Prostate gland (tissue), 2 donors: Measurements from ENCODE around the gene ACER2.

ENCODE experiments used
- POLR2A ChIP-seq: fragments of 450-650 bp; IDR thresholded peaks from one replicate; pipeline ENCODE4 v1.6.1; 2016; ENCODE audit warnings: antibody characterized with exemption, mild to moderate bottlenecking
- TF ChIP-seq, protein P1 (sequence below), 4 experiments: fragments of 200-600 bp in 2 of 4; fragments of 450-650 bp in 2 of 4; sonication (generic) in 2 of 4; IDR thresholded peaks; 1 replicate in 3 of 4; 2 replicates in 1 of 4; pipeline ENCODE4 v1.5.1; 2016 to 2019; ENCODE audit warnings: antibody characterized with exemption in 4 of 4, mild to moderate bottlenecking in 2 of 4, moderate library complexity in 2 of 4

DNA sequence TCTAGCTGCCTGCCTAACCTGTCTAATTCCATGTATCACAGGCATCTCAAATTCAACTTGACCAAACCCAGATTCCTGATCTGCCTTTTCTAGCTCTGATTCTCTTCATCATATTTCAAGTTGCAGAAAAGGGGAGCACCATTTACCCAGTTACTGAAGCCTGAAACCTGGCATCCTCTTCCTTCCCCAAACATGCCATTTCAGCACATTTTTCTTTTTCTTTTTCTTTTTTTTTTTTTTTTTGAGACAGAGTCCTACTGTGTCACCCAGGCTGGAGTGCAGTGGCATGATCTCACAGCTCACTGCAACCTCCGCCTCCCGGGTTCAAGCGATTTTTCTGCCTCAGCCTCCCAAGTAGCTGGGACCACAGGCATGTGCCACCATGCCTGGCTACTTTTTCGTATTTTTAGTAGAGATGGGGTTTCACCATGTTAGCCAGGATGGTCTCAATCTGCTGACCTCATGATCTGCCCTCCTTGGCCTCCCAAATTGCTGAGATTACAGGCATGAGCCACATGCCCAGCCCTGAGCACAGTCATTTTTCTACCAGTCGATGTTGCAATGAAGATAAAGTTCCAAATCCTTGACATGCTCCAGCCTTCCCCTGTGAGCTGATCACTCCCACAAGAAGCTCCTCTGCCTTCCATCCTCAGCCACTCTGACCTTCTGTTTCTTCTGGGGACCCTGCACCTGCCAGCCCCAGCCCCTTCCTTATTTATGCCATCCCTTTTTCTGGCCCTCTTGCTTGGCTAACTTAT, 32.2 kb downstream of the ACER2 start:
- no peak for TF ChIP-seq POLR2A
- TF ChIP-seq, protein P1, sequence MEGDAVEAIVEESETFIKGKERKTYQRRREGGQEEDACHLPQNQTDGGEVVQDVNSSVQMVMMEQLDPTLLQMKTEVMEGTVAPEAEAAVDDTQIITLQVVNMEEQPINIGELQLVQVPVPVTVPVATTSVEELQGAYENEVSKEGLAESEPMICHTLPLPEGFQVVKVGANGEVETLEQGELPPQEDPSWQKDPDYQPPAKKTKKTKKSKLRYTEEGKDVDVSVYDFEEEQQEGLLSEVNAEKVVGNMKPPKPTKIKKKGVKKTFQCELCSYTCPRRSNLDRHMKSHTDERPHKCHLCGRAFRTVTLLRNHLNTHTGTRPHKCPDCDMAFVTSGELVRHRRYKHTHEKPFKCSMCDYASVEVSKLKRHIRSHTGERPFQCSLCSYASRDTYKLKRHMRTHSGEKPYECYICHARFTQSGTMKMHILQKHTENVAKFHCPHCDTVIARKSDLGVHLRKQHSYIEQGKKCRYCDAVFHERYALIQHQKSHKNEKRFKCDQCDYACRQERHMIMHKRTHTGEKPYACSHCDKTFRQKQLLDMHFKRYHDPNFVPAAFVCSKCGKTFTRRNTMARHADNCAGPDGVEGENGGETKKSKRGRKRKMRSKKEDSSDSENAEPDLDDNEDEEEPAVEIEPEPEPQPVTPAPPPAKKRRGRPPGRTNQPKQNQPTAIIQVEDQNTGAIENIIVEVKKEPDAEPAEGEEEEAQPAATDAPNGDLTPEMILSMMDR (IDR thresholded peaks at IDR 0.05): no peak
